PC-9 (cell line): ENCODE measurements around the gene TFF2. TPM values are rescaled to one million over a fixed set of nuclear protein-coding genes. Genes with fewer than 3 reads are reported as not detected.

ENCODE experiments used
- BruUV-seq: library from RNA; stranded (reverse); fragments of 400-500 nt; replicated peaks from 2 replicates; lab custom pipeline; 2021; lab: Mats Ljungman, UMichigan
- CTCF ChIA-PET: fragments of 300-600 bp; sonication (Branson Sonifier 250); formaldehyde crosslinking; loops from one replicate; lab custom pipeline; 2022; ENCODE audit warnings: antibody characterized with exemption; lab: Charles Lee
- POLR2A ChIA-PET: fragments of 300-600 bp; sonication (Branson Sonifier 250); formaldehyde crosslinking; loops from one replicate; lab custom pipeline; 2022; ENCODE audit warnings: antibody characterized with exemption; ENCODE audit not compliant: unreplicated experiment; lab: Charles Lee
- DNase-seq, 2 experiments: peaks; one replicate each; pipeline versions ENCODE4 v3.0.0 to v3.0.0-alpha.2; 2015 to 2022; ENCODE audit warnings: mixed read lengths in 1 of 2
- H2AFZ ChIP-seq: fragments of 200-600 bp; sonication (generic); 2 replicates; pipeline ENCODE4 v1.8.1; 2017; ENCODE audit warnings: antibody characterized with exemption
- H3F3A ChIP-seq: fragments of 200-600 bp; sonication (generic); 2 replicates; pipeline ENCODE4 v1.8.1; 2017; ENCODE audit warnings: antibody characterized with exemption, mild to moderate bottlenecking, low read depth; ENCODE audit not compliant: insufficient read depth
- H3K27ac ChIP-seq: fragments of 200-600 bp; sonication (generic); 2 replicates; pipeline ENCODE4 v1.6.1; 2016; ENCODE audit warnings: mixed run types
- H3K27me3 ChIP-seq: fragments of 200-600 bp; sonication (generic); 2 replicates; pipeline ENCODE4 v1.6.1; 2016; ENCODE audit warnings: low read depth, mixed run types; ENCODE audit not compliant: insufficient read depth
- H3K36me3 ChIP-seq: fragments of 200-600 bp; sonication (generic); 2 replicates; pipeline ENCODE4 v1.6.1; 2016; ENCODE audit warnings: low read depth, mixed run types
- H3K4me1 ChIP-seq: fragments of 200-600 bp; sonication (generic); replicated peaks from 2 replicates; pipeline ENCODE4 v1.6.1; 2016; ENCODE audit warnings: mixed run types; ENCODE audit not compliant: insufficient read depth
- H3K4me2 ChIP-seq: fragments of 200-600 bp; sonication (generic); 2 replicates; pipeline ENCODE4 v1.6.1; 2017; ENCODE audit warnings: mixed run types
- H3K4me3 ChIP-seq: fragments of 200-600 bp; sonication (generic); 2 replicates; pipeline ENCODE4 v1.6.1; 2016; ENCODE audit warnings: mixed run types
- H3K79me2 ChIP-seq: fragments of 200-600 bp; sonication (generic); 2 replicates; pipeline ENCODE4 v1.6.1; 2017; ENCODE audit warnings: low read depth, mixed run types
- H3K9me2 ChIP-seq: fragments of 200-600 bp; sonication (generic); 2 replicates; pipeline ENCODE4 v1.8.1; 2017; ENCODE audit warnings: mild to moderate bottlenecking; ENCODE audit not compliant: insufficient read depth
- H3K9me3 ChIP-seq: fragments of 200-600 bp; sonication (generic); 2 replicates; pipeline ENCODE4 v1.8.1; 2016; ENCODE audit warnings: low read depth; ENCODE audit not compliant: insufficient read depth
- H4K20me1 ChIP-seq: fragments of 200-600 bp; sonication (generic); 2 replicates; pipeline ENCODE4 v1.8.1; 2017; ENCODE audit not compliant: insufficient read depth
- EZH2 ChIP-seq: fragments of 200-600 bp; sonication (generic); IDR thresholded peaks from 2 replicates; pipeline ENCODE4 v1.8.0; 2017; ENCODE audit warnings: antibody characterized with exemption, low read depth
- intact Hi-C: fragments of 100-400 bp; cut with micrococcal nuclease; formaldehyde crosslinking; loops from one replicate; pipeline ENCODE4 v1.10.0; 2022; ENCODE audit not compliant: unreplicated experiment
- total RNA-seq: library from RNA; stranded (reverse); gene quantifications from 2 replicates; pipeline ENCODE4 v1.2.3, GENCODE V29; 2021
- TF ChIP-seq, protein P1 (sequence below): fragments of 200-600 bp; sonication (generic); conservative IDR thresholded peaks from 2 replicates; pipeline ENCODE4 v1.6.1; 2017; ENCODE audit warnings: mixed run types, antibody characterized with exemption, mild to moderate bottlenecking, moderate library complexity

The TFF2 gene
- total RNA-seq, 1 experiment from 2014 or later = 0.52 TPM

GRCh38 chr21:42341776-42342542 is 8.8 kb downstream of the TFF2 start:
- Histone ChIP-seq H3F3A (no peaks in the 10 kb centered on the region), H3K9me2 (no peaks in the 10 kb centered on the region), H3K4me3 (no peak overlapping the region), H3K27ac (no peak overlapping the region), H3K4me1 (no peaks in the 10 kb centered on the region), H4K20me1 (no peaks in the 10 kb centered on the region), H2AFZ (no peak overlapping the region), H3K36me3 (no peaks in the 10 kb centered on the region), H3K79me2 (no peaks in the 10 kb centered on the region), H3K4me2 (no peak overlapping the region), H3K9me3 (no peaks in the 10 kb centered on the region), H3K27me3 (no peaks in the 10 kb centered on the region)
- no peak for DNase-seq
- BruUV-seq = no TSS peak
- ChIA-PET POLR2A (no interaction called here), CTCF (no interaction called here)
- intact Hi-C loops = no loop called here
- TF ChIP-seq, protein P1, sequence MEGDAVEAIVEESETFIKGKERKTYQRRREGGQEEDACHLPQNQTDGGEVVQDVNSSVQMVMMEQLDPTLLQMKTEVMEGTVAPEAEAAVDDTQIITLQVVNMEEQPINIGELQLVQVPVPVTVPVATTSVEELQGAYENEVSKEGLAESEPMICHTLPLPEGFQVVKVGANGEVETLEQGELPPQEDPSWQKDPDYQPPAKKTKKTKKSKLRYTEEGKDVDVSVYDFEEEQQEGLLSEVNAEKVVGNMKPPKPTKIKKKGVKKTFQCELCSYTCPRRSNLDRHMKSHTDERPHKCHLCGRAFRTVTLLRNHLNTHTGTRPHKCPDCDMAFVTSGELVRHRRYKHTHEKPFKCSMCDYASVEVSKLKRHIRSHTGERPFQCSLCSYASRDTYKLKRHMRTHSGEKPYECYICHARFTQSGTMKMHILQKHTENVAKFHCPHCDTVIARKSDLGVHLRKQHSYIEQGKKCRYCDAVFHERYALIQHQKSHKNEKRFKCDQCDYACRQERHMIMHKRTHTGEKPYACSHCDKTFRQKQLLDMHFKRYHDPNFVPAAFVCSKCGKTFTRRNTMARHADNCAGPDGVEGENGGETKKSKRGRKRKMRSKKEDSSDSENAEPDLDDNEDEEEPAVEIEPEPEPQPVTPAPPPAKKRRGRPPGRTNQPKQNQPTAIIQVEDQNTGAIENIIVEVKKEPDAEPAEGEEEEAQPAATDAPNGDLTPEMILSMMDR = no peak

DNA sequence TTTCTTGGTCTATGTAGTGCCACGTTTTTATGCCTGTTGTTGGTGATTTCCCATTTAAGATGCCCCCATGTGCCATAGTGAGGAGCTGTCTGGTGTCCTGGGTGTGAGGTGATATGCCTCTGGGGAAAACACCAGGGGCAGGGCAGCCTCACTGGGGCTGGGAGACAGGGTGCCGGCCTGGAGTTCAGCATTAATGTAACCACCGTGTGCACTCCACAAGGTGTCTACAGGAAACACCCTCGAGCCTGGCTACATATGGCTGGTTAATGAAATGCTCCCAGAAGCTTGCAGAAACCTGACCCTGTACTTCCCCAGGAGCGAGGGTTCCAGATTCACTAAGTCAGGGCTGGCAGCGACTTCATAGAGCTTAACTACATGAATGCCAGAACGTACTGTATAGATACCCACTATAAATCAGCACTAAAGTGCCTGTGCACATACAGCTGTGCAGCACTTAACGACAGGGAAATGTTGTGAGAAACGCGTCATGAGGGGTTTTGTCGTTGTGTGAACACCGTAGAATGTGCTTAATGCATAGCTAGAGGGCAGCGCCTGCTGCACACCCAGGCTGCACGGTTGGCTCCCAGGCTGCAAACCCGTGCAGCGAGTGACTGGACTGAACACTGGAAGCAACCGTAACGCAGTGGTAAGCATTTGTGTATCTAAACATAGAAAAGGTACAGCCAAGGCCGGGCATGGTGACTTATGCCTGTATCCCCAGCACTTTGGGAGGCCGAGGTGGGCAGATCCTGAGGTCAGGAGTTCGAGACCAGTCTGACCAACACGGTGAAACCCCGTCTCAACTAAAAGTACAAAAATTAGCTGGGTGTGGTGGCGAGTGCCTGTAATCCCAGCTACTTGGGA is 10.4 kb downstream of the TFF2 start:
- H3K4me3 ChIP-seq = no peak overlapping the region
- no peaks in the 10 kb centered on the region for H3K4me1 ChIP-seq
- no peaks in the 10 kb centered on the region for H3K9me2 ChIP-seq
- H4K20me1 ChIP-seq = no peaks in the 10 kb centered on the region
- no peak overlapping the region for H3K27ac ChIP-seq
- TF ChIP-seq, protein P1 = no peak
- no peak for TF ChIP-seq EZH2
- H3K9me3 ChIP-seq = no peaks in the 10 kb centered on the region
- no TSS peak for BruUV-seq
- no peaks in the 10 kb centered on the region for H3K27me3 ChIP-seq
- intact Hi-C loops = no loop called here
- ChIA-PET POLR2A (interaction anchor here (0.6 kb wide), 1 partner anchor 20 kb away, joined by 5 read pairs; no protein-coding TSS in a partner anchor), CTCF (no interaction called here)
- no peaks in the 10 kb centered on the region for H3K36me3 ChIP-seq
- H3F3A ChIP-seq = no peaks in the 10 kb centered on the region
- H2AFZ ChIP-seq = no peak overlapping the region
- no peak for DNase-seq
- no peaks in the 10 kb centered on the region for H3K79me2 ChIP-seq
- no peak overlapping the region for H3K4me2 ChIP-seq

- Histone ChIP-seq H3F3A (no peaks in the 10 kb centered on the region), H3K27me3 (no peaks in the 10 kb centered on the region), H3K4me1 (no peaks in the 10 kb centered on the region), H3K4me3 (no peak overlapping the region), H3K36me3 (no peaks in the 10 kb centered on the region), H3K9me2 (no peaks in the 10 kb centered on the region), H3K4me2 (no peak overlapping the region), H2AFZ (no peak overlapping the region), H3K79me2 (no peaks in the 10 kb centered on the region), H3K9me3 (no peaks in the 10 kb centered on the region), H4K20me1 (no peaks in the 10 kb centered on the region), H3K27ac (no peak overlapping the region)
- no peak for DNase-seq
- CTCF ChIA-PET = no interaction called here
- no TSS peak for BruUV-seq
- intact Hi-C loops = loop anchor here (5.0 kb wide), 1 partner anchor 43 kb away; no protein-coding TSS in a partner anchor
- TF ChIP-seq, protein P1 = no peak
- no peak for TF ChIP-seq EZH2
- POLR2A ChIA-PET = no interaction called here
These were observed 11.8 kb downstream of the TFF2 start for GRCh38 chr21:42338729-42339715.
